Pulmonary artery endothelial cell (primary cell): Measurements from ENCODE around the gene TNRC6A. TPM values are rescaled to one million over a fixed set of nuclear protein-coding genes. Genes with fewer than 3 reads are reported as not detected.
"Not testable (repeated sequence)": the region's sequence is repeated elsewhere in the genome, so short reads cannot be mapped to it uniquely, and the experiment has no call there.

Experiments used
- DNase-seq: peaks from one replicate; pipeline ENCODE4 v3.0.0-alpha.2; 2011; ENCODE audit warnings: low read depth, low spot score
- total RNA-seq: library from RNA; depleted of rRNA; stranded (reverse); fragments of >200 nt; gene quantifications from 2 replicates; pipeline ENCODE4 v1.2.3, GENCODE V29; 2014

TNRC6A gene
- total RNA-seq, 1 donor from 2014 or later: 24.3 TPM

DNA sequence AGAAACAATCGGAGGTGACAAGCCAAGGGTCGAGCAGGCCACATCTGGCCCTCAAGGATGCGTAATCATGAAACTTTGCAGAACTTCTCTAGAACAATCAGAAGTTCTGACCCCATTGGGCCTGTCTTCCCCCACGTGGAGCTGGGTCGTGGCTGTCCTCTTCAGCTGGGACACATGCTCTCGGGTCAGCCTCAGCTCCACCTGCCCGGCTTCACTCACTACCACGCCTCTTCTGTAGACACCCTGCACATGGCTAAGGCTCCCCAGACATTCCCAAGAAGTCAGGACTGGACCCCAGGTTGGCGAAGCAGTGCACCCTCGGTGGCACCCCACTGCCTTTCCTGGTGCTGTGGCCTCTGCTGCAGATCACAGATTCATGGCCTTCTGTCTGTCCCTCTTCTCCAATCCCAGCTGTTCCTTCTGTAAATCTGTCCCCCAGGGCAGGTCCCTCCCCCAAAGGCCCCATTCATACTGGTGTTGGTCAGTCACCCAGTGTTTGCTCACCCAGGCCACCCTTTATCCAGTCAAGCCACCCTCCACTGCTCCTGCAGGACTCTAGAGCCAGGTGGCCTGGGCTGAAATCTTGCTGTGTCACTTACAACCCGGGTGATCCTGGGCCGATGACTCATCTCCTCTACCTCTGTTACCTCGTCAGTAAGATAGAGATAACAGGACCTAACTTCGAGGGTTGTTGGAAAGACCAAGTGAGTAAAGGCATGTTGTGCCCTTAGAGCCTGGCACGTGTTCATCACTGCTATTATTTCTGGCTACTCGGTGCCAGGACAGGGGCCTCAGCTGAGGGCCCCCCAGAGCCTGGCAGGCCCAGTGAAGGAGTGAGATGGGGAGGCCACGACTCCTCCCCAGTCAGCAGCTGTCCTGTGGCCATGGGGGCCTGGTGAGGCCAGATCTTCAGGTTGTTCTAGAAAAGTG lies 114.9 kb downstream of the TNRC6A start:
- no peak for DNase-seq

DNA sequence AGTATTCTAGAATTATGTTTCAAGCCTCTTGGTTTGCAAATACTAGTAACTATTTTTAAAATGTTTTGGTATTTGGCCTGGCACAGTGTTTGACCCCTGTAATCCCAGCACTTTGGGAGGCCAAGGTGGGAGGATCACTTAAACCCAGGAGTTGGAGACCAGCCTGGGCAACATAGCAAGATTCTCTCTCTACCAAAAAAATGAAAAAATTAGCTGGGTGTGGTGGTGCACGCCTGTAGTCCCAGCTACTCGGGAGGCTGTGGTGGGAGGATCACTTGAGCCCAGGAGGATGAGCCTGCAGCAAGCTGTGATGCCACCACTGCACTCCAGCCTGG lies 115.5 kb downstream of the TNRC6A start:
- DNase-seq: not testable (repeated sequence)

DNA sequence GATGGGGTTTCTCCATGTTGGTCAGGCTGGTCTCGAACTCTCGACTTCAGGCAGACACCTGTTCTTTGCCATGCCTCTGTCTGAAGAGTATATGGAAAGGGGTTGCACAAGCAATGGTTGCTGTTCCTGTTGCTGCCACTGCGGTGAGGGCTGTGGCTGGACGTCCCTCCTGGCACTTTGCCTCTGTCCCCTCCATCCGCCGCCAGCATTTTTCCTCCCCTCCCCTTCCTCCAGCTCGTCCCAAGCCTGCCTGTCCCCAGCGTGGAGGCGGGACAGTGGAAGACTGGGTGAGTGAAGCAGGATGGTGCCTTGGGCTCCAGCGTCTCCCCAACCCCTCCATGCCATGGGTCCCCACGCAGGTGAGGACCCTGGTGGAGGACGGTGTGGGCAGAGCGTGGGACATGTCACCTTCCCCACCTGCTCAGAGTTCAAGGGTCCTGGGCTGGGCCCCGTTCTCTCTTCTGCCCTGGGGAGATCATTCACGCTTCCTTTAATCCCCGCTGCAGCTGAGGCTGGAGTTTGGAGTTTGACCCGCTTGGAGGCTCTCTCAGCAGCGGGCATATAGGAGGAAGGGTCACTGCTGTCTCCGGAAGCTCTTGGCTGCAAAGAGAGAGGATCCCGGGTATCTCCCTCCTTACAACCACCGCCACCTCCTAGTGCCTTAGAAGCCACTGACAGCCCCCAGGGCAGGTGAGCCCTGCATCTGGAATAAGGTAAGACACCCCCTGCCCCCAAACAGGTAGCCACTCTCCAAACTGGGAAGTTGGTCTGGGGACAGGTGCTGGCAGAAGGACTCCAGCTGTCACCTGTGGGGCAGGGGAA lies 116.5 kb downstream of the TNRC6A start, which contains the start of gene SLC5A11:
Gene SLC5A11 (plus strand): TSS at position 238 of the 822 bp plus-strand sequence. CDS start 12,681 bp downstream, outside the sequence.
- no peak for DNase-seq

GRCh38 chr16:24846548-24847357 lies 117.3 kb downstream of the TNRC6A start:
- DNase-seq: no peak

DNA sequence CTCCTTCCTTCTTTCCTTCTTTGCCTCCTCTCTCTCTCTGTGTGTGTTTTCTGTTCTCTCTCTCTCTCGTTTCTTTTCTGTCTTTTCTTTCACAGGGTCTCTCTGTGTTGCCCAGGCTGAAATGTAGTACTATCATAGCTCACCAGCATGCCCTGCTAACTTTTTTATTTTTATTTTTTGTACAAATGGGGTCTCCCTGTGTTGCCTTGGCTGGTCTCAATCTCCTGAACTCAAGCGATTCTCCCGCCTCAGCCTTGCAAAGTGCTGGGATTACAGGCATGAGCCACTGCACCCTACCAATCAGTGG lies 117.9 kb downstream of the TNRC6A start:
- DNase-seq: no peak

- peak; percentile 27 for DNase-seq
Measured at GRCh38 chr16:24848065-24848464, 118.6 kb downstream of the TNRC6A start.

GRCh38 chr16:24849641-24850040 lies 120.2 kb downstream of the TNRC6A start:
- no peak for DNase-seq

DNA sequence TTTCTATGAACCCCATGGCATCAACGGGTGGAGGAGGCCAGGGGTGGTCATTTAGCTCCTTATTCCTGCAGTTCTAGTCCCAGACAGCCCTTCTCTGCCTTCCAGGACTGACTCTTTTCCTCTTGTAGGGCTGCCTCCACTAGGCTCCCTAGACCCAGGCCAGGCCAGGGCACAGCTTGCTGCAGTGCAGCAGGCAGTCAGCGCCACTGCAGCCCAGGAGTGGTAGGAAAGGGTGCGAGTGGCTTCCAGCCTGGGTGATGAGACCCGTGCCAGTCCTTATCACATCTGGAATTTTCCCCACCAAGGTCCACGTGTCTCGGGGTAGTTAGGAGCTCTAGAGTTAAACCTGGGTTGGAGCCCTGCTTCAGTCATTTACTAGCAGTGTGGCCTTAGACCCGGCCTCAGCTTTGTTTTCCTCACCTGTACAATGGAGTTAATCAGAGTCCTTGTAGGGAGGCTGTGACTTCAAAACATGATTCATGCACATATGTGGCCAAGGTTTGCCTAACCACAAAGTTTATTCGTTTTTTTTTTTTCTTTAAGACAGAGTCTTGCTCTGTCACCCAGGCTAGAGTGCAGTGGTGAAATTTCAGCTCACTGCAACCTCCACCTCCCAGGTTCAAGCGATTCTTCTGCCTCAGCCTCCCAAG lies 121.0 kb downstream of the TNRC6A start:
- DNase-seq: no peak

GRCh38 chr16:24851700-24852099 lies 122.2 kb downstream of the TNRC6A start:
- DNase-seq: no peak

DNA sequence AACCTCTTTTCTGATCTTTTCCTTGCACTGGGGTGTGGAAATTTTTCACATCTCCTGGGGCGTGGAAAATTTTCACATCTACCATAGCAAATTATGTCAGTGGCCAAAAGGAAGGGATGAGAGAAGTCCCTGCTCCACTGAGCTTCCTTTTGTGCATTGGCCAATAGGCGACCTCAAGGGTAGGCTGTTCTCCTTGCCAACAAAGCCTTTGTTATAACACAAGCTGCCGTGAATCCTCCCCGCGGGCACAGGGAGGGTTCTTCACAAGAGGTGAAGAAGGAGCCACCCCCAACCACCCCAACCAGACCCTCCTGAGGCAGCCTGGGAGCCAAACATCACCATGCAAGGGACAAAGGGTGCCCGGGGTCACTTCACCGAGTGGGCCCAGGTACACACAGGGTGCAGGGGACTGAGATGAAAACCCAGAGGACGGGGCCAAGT lies 122.8 kb downstream of the TNRC6A start:
- no peak for DNase-seq

DNA sequence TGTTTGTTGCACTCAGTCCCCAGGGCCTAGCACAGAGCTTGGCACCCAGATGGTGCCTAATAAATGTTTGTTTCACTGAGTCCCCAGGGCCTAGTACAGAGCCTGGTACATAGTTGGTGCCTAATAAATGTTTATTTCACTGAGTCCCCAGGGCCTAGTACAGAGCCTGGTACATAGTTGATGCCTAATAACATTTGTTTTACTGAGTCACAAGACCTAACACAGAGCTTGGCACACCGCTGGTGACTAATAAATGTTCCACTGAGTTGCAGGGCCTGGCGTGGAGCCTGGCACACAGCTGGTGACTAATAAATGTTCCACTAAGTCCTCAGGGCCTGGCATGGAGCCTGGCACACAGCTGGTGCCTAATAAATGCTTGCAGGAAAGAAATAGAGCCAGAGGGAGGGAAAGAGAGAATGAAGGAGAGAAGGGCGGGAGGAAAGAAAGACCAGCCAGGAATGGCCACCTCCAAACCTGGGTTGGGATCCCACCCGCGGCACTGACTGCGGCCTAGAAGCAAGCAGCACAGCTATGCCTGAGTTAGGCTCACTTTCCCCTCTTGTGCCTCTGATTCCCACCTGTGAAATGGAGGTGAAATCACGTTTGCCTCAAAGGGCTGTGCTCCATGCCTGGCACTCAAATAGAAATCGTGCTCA lies 123.8 kb downstream of the TNRC6A start:
- DNase-seq: no peak

DNA sequence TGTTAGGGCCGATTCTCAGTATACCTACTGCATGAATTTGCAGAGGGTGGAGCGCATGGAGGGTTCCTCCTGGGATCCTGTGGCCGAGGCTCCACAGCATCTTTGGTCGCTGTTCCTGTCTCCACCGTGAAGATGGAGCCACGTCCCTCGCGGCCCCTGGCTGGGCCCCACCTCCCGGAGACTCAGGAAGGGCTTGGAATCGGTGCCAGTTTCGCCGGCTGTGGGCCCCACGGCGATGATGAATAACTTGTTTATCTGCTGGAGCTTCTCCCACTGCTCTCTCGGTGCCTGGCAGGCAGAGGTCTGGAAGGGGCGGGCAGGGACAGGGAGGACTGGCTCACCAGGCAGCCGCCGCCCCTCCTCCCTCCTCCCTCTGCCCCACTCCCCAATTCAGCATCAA lies 124.4 kb downstream of the TNRC6A start:
- no peak for DNase-seq

DNA sequence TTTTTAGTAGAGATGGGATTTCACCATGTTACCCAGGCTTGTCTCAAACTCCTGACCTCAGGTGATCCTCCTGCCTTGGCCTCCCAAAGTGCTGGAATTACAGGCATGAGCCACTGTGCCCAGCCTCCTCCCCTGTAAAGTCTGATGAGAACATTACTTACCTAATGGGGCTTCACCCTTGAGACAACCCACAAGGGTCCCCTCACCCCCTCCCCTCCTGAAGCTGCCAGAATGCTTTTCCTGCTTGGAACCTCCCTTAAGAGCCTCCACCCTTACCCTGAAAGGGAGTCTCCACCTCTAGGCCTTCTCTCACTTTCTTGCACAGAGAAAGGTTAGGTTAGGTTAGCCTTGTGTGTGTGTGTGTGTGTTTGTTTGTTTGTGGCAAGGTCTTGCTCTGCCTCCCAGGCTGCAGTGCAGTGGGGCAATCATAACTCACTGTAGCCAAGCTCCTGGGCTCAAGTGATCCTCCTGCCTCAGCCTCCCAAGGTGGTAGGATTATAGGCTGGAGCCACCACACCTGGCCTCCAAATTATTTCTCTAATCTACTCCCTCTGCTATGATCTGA lies 125.2 kb downstream of the TNRC6A start:
- DNase-seq: no peak

GRCh38 chr16:24855678-24856077 lies 126.2 kb downstream of the TNRC6A start:
- DNase-seq: no peak

- DNase-seq: not testable (repeated sequence)
Measured at GRCh38 chr16:24856871-24857270, 127.4 kb downstream of the TNRC6A start.

DNA sequence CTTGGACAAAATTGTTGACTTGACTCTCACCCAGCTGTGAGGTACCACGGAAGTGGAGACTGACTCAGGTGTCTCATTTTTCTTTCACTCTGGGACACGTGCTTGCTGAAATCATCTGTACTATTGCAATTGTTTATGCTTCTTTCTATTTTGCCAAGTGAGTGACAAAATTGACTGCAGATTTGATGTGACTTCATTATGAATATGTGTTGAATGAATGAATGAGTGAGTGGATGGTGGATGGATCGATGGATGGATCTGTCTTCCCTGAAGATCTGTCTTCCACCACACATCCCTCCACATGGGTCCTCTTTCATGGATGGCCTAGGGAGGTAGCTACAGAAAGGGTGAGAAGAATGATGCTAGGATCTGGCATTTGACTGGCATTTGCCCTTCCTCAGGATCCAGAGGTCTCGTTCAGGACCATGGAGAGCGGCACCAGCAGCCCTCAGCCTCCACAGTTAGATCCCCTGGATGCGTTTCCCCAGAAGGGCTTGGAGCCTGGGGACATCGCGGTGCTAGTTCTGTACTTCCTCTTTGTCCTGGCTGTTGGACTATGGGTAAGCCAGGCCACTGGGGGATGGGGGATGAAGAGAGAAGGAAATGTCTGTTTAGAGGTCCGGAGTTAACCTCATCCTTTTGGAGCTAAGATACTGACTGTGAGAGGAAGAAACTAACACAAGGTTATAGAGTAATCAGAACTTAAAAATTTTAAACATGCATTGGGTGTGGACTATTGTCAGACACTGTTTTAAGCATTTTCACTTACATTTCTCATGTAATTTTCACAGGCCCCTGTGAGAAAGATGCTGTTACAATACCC lies 129.0 kb downstream of the TNRC6A start:
- DNase-seq: no peak

DNA sequence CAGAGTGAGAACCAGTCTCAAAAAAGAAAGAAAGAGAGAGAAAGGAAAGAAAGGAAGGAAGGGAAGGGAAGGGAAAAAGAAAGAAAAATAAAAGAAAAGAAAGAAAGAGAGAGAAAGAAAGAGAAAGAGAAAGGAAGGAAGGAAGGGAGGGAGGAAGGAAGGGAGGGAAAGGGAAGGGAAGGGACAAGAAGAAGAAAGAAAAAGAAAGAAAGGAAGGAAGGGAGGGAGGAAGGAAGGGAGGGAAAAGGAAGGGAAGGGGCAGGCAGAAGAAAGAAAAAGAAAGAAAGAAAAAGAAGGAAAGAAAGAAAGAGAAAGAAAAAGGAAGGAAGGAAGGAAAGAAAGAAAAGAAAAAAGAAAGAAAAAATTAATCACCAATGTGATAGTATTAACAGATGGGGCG lies 132.0 kb downstream of the TNRC6A start:
- DNase-seq: no peak

- no peak for DNase-seq
Measured at GRCh38 chr16:24863582-24864437, 134.4 kb downstream of the TNRC6A start.
